Left cardiac atrium (tissue), 4 donors: Measurements from ENCODE around the gene EPHA2. TPM values are rescaled to one million over a fixed set of nuclear protein-coding genes. Genes with fewer than 3 reads are reported as not detected.
A peak's percentile ranks its signal among the peaks of the same experiment; 100 is the strongest.

ENCODE experiments used
- ATAC-seq, 2 donors: fragments of 200-7000 bp; cut with Tn5 transposase; one replicate each; pipeline ENCODE4 v1.9.1; 2020; ENCODE audit warnings: mild to moderate bottlenecking in 2 of 2, moderate library complexity in 2 of 2
- DNase-seq: peaks from one replicate; pipeline ENCODE4 v3.0.0-alpha.2; 2020
- intact Hi-C, 2 donors: fragments of 100-400 bp; cut with DNase I; formaldehyde crosslinking; loops; one replicate each; pipeline versions ENCODE4 v1.14.1 to v1.15.1; 2022 to 2023
- total RNA-seq, 2 donors: library from RNA; stranded (reverse); fragmentation: NEBNext Ultra II Directional; extraction: Animal tissue kit (Norgen Biotek cat#: 25700); gene quantifications; one replicate each; pipeline ENCODE4 v1.2.1, GENCODE V29; 2021
- donor health status: DM: no; HTN: yes; CAD: no.
- donor health status: DM: no; HTN: yes; CAD: no; lungs with severe emphysema.
- donor health status: DM: yes; HTN: yes; CAD: no.
- donor health status: Dilated cardiomyopathy.

Gene EPHA2
- total RNA-seq, 2 donors from 2014 or later = 8.1 to 24.1 TPM

DNA sequence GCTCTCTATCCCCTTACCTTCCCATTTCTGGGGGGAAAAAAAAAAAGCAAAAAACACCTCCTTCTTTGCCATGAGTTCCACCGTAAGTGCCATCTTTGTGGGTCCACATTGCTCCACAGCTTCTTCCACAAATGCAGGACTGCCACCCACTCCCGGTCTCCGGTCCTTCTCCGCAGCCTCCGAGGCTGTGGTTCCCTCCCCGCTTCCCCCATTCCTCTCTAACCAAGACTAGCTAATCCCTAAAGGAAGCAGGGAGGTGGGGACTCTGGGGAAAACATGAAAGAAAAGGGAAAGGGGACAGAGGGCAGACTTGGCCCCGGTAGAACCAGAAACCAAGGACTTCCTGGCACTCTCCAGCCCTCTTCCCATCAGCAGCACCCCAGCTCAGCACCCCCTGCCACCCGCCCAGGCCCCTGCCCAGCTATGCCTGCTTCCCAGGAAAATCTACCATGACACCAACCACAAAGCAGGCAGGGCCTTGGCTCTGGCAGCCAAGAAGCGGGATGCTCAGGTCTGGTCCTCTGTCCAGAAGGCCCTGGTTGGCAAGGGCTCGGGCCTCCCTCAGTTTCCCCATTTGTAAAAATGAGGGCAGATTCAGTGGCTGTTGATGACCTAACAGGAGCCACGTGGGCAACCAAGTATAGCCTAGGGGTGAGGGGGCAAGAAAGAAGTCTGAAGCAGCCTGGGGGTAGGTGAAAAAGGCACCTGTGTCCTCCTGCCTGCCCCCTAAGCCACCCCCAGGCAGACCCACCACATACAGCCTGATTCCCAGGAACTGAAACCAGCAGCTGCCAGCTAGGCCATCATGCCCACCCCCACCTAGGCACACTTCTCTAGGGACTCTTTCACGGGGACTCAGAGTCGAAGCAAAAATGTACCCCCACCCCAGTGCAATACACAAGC, 2.5 kb downstream of the EPHA2 start:
- DNase-seq (no peak), ATAC-seq (no peak)
- intact Hi-C loops = no loop called here

- intact Hi-C loops = no loop called here
- no peak for ATAC-seq
- DNase-seq = peak; percentile 67
These were observed 3.3 kb downstream of the EPHA2 start for GRCh38 chr1:16152481-16153087.

DNA sequence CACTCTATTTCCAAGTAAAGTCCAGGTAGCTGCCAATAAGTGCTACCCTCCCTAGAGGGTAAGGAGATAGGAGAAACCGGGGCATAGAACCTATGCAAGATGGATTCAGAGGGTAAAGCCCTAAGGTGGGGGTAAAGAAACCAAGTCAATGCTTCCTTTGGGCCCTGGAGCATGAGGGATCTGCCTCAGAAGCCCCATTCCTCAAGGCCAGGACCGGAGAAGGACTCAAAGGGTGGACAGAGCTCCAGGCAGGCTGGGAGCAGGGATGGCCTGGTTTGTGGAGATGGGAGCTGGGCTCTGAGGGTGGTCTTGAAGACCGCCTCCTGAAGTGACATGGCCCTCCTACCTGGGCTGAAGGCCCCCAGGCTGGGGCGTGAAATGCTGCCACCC, 3.9 kb downstream of the EPHA2 start:
- no peak for DNase-seq

DNA sequence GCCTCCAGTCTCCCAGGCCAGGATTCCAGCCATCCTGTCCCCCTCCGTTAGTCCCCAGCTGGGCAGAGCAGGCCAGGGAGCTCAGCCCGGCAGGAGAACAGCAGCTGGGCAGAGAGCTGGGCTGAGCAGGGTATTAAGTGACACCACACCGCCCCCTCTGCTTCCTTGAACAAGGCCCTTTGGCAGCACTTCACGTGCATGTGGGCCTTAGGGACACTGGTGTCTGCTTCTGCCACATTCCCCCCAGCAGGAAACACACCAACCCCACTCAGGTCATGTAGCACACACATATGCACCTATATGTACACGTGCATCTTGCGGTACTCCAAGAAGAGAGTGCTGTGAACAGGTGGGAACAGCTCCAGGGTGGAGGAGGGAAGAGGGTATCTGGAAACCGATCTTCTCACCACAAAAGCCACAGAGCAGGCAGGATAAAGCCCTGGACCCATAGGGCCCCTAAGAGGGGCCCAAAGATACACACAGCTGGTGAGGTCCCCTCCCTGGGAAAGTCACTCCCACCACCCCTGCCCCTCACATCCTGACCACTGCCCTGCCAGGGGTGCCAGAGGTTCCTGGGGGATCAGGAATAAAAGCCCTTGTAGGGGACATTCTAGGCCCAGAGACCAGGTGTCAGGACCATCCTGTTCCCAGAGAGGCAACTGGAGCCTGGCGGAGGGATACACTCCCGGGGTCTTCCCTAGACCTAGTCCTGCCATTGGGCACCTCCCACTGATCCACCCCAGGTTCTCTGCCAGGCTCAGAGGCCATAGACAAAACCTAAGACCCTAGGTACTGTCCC, 4.5 kb downstream of the EPHA2 start:
- DNase-seq (no peak), ATAC-seq (no peak)
- intact Hi-C loops = no loop called here

More for the DNA sequence above, 3.9 kb downstream of the EPHA2 start:
- no peak for ATAC-seq
- intact Hi-C loops = no loop called here

GRCh38 chr1:16150508-16150907, 5.4 kb downstream of the EPHA2 start:
- no peak for DNase-seq
- no peak for ATAC-seq
- intact Hi-C loops = no loop called here

- no peak for DNase-seq
- intact Hi-C loops = no loop called here
- ATAC-seq = no peak
These were observed 6.0 kb downstream of the EPHA2 start for GRCh38 chr1:16149702-16150488.

DNA sequence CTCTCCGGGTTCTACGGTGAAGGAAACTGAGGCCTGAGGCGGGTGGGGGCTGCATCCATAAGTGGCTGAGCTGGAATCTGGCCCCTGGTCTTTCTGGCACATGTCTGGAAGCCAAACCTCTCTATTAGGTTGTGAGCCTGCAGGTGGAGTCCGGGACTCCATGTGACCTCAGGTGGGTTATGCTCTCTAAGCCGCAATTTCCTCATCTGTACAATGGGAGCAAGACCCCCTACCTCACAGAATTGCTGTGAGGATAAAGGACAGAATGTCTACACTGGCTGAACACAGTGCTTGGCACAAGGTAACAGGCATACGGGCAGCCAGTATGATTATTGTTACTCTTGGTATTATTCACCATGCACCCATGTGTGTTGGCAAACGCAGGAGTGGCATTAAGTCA, 6.7 kb downstream of the EPHA2 start:
- DNase-seq = no peak
- no peak for ATAC-seq
- intact Hi-C loops = no loop called here

GRCh38 chr1:16148329-16149092, 7.4 kb downstream of the EPHA2 start:
- no peak for ATAC-seq
- DNase-seq = no peak
- intact Hi-C loops = no loop called here

- peak; percentile 55 for DNase-seq
- ATAC-seq = no peak
- intact Hi-C loops = no loop called here
These were observed 8.5 kb downstream of the EPHA2 start for GRCh38 chr1:16147156-16147926.

- ATAC-seq = peak; percentile 70 to 73
- DNase-seq = peak; percentile 87
- intact Hi-C loops = no loop called here
These were observed 9.4 kb downstream of the EPHA2 start for GRCh38 chr1:16146279-16147155.

DNA sequence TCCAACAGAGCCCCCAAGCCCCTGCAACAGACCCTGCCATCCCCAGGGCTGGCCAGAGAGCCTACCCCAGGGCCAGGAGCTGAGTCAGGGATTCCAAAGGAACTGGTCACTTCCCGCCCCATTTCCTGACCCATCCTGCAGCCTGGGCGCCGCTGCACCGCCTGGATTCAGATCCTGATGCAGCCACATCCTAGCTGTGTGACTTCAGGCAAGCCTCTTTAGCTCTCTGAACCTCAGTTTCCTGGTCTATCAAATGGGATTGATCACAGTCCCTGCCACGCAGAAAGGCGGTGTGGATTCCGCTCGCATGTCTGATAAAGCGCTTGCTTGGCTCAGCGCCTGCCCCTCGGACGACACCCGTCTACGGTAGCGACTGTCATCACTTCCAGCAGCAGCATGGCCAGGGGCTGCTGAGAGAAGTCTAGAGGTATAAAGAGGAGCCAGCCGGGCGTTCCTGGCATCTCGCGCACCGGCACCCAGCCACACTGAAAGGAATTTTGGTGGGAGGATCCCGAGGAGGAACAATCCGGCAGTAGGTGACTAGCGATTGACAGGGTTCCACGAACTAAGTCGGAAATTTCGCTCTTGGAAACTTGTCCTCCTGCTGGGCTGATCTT, 10.1 kb downstream of the EPHA2 start:
- ATAC-seq = peak; percentile 68 to 75
- intact Hi-C loops = no loop called here
- DNase-seq = peak; percentile 90

DNA sequence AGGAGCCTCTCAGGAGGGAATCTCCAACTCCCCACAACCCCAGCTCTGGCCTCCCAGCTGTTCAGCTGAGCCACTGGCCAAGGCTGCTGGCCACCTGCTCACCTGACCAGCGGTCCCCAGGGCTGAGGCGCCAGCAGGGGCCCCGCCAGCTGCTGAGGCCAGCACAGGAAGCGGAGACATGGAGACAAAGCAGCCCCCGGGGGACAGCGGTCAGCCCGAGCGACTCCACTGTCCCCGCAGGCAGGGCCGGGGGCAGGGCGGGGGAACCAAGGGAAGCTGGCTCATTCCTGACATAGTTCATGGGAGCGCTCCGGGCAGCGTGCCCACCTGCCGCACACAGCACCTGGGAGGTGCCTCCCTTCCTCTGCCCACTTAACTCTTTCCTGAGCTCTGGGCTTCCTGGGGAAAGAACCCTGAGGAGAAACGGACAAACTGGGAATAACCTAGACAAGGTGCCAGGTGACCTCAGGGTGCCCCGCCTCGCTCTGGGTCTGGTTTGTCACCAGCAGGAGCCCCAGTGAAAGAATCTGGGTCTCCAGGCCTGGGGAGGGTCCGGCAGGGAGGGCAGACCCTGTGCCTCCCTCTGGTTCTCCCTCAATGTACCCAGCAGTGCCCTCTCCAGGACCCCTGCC, 10.7 kb downstream of the EPHA2 start:
- DNase-seq (peak; percentile 87), ATAC-seq (peak; percentile 51 to 59)
- intact Hi-C loops = no loop called here

DNA sequence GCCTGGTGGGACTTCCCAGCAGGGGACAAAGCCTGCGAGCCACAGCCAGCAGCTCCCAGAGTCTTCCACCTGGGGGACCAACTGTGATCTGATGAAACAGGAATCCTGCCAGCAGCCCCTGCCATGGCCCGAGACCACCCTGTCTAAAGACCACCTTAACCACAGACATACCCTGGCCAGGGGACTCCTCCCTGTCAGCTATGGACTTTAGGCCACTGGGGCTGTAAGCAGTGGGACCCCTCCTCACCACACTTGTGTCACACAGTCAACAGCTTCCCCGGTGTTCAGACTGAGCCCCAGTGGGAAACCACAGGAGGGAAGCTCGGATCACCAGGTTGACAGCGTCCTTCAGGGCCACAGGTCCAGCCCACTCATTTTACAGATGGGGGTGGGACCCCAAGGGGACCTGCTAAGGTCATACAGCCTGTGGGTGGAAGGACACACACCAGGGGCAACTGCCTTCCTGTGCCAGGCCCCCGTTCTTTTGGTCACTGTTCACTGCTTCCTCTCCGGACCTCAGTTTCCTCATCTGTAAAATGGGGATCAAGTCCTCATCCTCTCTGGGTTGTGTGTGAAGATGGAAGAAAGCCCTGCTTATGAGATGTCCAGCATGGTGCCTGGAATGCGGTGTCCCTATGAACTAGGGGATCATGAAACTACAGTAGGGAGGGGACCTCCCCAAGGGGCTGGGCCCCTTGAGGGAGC, 11.4 kb downstream of the EPHA2 start:
- ATAC-seq = no peak

DNA sequence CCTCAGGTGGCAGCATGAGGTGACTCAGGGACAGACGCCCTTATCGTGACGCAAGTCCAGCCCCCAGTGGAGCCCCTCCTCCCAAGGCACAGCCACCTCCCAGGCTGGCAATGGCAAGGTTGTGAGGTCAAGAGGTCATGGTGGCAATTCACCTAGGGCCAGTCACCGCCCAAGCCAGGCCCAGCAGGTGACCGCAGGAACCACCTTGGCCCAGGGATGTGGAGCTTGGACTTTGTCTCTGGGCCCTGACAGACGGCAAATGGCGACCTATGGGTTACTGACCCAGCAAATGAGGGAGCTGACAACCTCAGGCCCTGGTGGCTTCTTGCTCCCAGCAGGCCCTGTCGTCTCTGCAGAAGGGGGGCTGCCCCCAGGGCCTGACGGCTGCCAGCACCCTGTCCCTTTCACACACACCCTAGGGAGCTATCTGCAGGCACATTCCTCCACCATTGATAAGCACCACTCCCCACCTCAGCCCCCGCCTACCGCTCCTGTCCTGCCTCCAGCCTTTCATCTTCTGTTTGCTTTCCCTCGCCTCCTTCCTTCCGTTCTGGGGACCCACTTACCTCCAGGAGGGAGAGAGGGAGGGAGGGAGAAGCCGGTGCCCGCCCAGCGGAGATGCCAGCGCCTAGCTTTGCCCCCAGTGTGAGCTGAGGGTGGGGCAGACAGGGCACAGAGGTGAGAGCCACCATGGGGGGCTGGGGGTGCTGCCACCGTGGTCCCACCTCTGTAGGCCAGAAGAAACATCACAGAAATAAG, 12.1 kb downstream of the EPHA2 start:
- DNase-seq (peak; percentile 65), ATAC-seq (peak; percentile 33 to 56)
- intact Hi-C loops = no loop called here

More for the DNA sequence above, 11.4 kb downstream of the EPHA2 start:
- DNase-seq = no peak
- intact Hi-C loops = no loop called here
